NCI-H128 (cell line): Measurements from ENCODE around the gene AMER3.

ENCODE experiments used
- DNase-seq: peaks from one replicate; lab custom pipeline; 2025; ENCODE audit not compliant: unreplicated experiment; lab: John Stamatoyannopoulos, UW

Gene AMER3

DNA sequence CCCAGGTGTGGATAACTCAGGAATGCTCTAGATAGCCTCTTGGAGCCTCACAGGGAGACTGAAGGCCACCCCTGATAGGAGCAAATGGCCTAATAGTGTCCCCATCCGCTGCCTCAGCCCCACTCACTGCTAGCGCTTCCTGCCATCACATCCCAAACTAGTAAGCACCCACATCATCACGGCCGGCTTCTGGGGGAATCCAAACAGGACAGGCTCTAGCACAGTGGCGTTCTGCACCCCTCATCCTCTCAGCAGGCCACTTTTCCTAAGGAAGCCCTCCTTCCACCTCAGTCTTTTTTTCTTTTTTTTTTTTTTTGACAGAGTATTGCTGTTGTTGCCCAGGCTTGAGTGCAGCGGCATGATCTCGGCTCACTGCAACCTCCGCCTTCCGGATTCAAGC lies 6.3 kb upstream of the AMER3 start:
- no peak for DNase-seq

DNA sequence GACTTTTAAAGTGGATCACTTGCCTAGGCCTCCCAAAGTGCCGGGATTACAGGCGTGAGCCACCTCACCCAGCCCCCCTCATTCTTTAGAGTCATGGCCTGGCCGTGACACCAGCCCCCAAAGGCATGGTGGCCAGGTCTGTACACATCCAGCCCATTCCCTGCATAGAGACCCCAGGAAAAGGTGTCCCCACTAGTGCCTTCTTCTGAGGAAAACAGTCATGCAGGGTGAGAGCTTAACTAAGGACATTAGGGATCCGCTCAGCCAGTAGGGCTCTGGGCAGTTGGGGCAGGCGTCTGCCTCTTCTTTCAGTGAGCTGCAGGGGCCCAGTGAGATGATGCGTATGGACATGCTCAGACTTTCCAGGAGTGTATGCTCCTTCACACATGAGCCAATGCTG lies 5.7 kb upstream of the AMER3 start:
- no peak for DNase-seq

GRCh38 chr2:130754811-130755210 lies 529 bp upstream of the AMER3 start:
- no peak for DNase-seq

- no peak for DNase-seq
Observed at GRCh38 chr2:130756053-130756873, 923 bp downstream of the AMER3 start.

DNA sequence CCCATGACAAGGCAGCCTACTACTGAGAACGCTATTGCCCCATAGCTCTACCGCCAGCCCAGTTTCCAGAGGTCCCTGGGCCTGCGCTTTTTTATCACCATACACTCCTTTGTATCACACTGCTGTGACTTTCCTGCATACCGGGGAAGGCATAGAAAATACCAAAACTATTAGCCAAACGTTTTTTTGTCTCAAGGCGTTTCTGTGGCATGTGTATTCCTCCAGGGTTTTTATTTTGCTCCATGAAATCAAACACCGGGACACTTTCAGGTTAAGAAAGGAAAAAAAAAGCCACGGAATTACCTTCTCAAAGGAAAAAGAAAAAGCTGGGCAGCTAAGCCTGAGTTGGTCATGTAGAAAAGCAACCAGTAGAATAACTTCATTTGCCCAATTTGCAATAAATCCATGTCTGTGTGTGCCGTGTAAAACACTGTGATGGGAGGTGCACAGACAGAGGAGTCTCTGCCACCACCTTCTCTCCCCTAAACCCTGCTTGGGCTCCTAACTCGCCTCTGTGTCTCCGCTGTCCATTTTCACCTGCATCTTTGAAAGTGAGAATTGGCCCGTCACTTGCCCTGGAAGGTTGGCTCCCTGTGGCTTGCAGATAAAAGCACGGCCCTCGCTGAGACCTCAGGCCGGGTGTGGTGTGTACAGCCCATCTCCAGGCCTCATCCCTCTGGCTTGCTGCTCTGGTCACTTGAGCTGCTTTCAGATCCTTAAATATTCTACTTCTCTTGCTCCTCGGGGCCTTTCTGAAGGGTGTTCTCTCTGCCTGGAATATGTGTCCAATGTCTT lies 1.7 kb downstream of the AMER3 start:
- DNase-seq: no peak

GRCh38 chr2:130759906-130760753 lies 4.8 kb downstream of the AMER3 start:
- no peak for DNase-seq

DNA sequence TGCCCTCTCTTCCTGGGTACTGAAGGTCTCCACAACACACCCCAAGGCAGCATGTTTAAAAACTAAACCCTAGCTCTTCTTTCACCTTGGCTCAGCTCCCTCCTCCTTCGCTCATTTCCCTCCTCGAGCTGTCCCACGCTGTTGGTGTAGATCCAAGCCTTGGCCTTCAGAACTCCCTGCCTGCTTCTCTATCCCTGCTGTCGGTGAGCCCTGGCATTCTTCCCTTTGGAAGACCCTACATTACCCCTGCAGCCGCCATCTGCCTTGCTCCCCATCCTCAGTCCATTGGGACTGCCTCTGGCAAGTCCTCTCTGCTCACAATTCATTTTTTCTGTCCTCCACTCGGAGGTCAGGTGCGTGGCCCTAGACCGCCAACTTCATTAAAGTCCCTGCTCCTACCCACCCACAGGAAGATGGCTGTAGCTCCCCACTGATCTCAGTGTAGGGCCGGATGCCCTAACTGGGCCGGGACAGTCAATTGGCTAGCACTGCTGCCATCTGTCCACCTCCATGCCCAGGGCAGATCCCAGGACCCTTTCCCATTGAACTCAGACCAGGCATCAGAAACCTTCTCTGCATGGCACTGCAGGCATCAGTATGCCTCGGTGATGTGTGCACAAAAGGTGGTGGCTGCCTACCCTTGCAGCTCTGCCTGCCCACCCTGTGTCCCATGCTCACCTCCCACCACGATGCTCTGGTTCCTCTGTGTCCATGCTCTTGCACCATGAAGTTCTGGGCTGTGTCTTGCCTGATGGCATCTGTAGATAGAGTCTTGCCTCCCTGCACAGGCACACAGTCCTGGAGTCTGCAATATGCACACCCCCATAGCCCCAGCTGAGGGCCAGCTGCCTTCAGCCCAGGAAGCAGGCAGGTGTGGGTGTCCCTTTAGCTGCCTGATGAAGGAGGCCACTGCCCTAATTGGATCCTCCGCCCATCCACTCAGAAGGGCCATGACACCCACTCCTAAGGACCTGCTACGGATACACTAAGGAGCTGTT lies 5.7 kb downstream of the AMER3 start:
- DNase-seq: no peak

DNA sequence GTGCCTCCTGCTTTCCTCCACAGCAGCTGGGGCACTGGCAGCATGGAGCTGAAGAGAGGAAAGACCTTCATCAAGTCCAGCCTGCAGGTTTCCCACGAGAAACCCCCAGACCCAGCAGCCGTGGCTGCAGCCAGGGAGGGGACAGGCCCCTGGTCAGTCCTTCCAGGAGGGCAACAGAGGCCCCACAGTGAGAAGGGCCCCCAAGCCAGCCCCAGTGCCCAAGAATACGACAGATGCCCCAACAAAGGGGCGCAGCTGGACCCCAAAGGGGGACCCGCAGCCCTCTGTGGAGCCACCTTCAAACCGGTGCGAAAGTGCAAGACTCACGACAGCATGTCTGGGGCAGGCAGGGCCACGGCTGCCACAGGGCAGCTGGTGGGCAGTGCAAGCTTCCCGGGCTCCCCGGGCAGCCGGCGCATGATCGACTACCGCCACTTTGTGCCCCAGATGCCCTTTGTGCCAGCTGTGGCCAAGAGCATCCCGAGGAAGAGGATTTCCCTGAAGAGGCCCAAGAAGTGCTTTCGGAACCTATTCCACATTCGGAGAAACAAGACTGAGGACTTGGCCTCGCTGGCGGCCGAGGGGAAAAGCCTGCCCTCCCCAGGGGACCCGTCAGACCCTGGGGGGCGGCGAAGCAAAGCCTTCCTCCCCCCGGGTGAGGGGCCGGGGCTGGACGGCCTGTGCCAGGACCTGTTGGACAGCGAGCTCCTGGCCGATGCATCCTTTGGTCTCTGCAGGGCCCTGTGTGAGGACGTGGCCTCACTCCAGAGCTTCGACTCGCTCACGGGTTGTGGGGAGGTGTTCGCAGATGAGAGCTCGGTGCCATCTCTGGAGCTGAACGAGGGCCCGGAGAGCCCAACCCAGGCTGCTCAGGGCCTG lies 6.9 kb downstream of the AMER3 start:
- no peak for DNase-seq

DNA sequence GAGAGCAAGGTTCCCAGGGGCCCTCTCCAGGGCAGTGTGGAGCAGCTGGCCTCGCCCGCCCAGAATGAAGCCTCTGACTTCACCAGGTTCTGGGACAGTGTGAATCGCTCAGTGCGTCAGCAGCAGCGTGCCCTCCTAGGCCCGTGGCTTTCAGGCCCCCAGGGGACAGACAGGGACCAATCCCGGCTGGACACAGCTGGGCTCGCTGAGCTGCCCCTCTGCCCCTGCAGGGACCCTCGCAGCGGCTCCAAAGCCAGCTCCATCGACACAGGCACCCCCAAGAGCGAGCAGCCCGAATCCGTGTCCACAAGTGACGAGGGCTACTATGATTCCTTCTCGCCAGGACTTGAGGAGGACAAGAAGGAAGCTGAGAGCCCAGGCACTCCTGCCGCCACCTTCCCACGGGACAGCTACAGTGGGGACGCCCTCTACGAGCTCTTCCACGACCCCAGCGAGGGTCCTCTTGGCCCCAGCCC lies 7.6 kb downstream of the AMER3 start:
- no peak for DNase-seq

GRCh38 chr2:130763405-130763804 lies 8.1 kb downstream of the AMER3 start:
- no peak for DNase-seq

GRCh38 chr2:130764035-130764820 lies 8.9 kb downstream of the AMER3 start:
- DNase-seq: no peak

DNA sequence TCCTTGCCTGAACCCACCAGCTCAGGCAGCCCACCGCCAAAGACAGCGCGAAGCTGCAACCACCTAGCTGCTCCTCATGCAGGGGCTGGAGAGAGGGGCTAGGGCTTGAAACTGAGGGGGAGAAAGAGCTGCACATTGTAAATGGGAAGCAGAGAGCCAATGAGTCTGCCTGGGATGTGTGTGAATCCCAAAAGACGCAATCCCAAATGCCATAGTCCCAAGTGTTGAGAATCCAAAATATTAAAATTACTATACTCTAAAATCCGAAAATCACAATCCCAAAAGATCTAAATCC lies 9.4 kb downstream of the AMER3 start:
- DNase-seq: no peak

GRCh38 chr2:130765464-130765863 lies 10.1 kb downstream of the AMER3 start:
- no peak for DNase-seq

- no peak for DNase-seq
Observed at GRCh38 chr2:130766037-130766436, 10.7 kb downstream of the AMER3 start.

- DNase-seq: no peak
Observed at GRCh38 chr2:130766711-130767407, 11.5 kb downstream of the AMER3 start.

DNA sequence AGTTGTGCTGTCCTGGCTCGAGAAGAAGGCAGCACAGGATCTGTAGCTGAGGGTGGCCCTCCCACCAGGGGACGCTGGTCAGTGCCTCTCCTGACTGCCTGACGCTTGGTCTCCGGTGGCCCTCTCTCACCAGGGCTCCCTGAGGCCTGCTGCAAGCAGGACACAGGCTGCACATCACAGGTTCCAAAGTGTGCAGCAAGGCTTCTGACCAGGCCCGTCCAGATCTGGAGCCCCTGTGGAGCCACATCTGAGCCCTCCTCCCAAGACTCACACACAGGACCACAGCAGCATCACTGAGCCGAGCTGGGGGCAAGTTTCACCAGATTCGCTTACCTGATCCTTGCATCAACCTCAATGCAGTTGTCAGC lies 12.1 kb downstream of the AMER3 start:
- DNase-seq: no peak

- DNase-seq: no peak
Observed at GRCh38 chr2:130768191-130768855, 13.0 kb downstream of the AMER3 start.
